HS-27A (cell line): Measurements from ENCODE around the gene DMRT1.
"Not testable (repeated sequence)": the region's sequence is repeated elsewhere in the genome, so short reads cannot be mapped to it uniquely, and the experiment has no call there.

Experiments used
- DNase-seq: peaks from one replicate; pipeline ENCODE4 v3.0.0-alpha.2; 2012; ENCODE audit warnings: low read depth, missing footprints

Gene DMRT1

DNA sequence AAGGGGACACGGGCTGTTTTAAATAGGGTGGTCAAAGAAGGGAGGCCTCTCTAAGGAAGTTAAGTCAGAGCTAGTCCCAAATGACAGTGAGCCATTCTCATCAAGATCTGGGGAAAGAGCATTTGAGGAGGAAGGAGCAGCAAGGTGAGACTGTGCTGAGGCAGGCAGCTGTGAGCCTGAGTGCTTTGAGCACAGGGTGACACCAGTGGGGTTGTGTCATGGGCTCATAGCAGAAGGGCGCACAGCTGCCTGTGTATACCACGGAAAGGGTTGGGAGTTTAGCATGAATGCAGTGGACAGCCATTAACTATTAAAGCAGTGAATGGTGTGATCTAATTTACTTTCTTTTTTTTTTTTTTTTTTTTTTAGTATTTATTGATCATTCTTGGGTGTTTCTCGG lies 19.2 kb downstream of the DMRT1 start:
- DNase-seq = no peak

- DNase-seq = not testable (repeated sequence)
Observed at GRCh38 chr9:861525-861924, 20.0 kb downstream of the DMRT1 start.

GRCh38 chr9:875119-875962 lies 33.8 kb downstream of the DMRT1 start:
- DNase-seq = no peak

DNA sequence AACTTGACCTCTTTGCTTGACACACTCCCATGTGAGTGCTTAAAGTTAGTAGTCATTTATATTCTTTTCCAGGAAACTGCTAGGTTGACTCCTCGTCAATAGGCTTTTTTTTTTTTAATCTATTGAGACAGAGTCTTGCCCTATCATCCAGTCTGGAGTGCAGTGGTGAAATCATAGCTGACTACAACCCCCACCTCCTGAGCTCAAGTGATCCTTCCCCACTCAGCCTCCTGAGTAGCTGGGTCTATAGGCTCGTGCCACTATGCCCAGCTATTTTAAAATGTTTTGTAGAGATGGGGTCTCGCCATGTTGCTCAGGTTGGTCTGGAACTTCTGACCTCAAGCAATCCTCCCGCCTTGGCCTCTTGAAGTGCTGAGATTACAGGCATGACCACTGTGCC lies 34.9 kb downstream of the DMRT1 start:
- no peak for DNase-seq

DNA sequence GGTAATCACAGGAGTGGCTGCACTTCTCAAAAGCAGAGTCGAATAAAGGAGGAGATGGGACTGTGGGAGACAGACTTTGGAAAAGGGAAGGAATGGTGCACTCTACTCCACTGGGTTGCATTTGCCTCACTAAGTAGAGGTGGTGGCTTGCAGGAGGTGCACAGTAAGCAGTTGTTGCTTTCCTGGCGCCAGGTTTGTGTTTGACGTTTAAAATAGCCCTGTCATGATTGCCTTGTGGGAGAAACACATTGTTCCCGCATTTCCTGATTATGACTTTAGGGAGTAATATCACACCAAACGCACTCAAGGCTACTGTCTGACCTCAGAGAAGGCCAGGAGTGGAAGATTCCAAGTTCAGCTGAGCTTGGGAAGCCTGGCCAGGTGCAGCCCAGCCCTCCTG lies 36.7 kb downstream of the DMRT1 start:
- no peak for DNase-seq

DNA sequence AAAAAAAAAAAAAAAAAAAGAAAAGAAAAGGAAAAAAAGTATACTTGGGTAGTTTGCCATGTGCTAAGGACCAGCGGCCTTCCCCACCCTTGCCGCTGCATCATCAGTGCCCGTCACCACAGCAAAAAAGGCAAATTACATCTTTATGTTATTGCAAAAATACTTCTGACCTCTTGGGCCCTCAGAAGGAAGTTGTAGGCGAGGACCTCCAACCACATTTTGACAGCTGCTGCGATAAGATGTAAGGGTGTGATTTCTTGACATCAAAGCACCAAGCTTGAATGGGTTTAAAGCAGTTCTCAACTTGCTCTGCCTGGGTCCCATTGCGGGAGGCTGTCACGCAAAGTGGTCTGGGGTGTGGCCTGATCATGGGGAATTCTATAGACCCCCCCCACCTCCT lies 39.2 kb downstream of the DMRT1 start:
- DNase-seq = no peak

DNA sequence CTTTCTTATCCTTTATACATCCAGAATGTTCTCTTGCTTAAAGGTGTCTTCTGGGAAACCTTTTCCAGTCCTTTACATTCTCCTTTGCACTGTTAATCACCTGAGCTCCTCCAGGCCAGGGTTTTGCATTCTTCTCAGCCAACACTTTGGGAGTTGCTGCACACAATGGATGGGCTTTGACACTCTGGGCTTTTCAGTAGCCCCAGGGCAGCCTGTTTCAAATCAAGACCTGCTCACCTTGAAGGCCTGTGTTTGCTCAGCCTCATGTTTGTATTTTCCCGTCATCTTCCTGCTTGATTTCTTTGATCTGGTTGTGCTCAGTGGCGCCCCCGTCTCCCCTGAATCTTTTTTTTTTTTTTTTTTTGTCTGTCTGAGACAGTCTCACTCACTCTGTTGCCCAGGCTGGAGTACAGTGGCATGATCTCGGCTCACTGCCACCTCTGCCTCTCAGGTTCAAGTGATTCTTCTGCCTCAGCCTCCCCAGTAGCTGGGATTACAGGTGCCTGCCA lies 41.0 kb downstream of the DMRT1 start:
- DNase-seq = no peak

DNA sequence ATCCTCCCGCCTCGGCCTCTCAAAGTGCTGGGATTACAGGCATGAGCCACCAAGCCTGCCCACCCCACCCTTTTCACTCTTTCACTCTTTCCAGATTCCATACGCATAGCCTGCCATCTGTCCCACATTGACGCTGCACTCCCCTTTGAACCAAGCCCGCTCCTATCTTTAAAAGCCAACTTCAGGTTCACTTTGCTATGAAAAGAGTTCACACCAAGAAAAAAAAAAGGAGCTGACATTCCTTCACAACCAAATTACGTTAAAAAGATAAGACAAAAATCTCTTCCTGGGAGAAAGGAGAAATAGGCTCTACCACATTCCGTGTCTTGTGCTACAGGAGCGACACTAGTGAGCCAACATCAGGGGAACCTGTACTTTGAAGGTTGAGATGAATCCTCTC lies 41.5 kb downstream of the DMRT1 start:
- no peak for DNase-seq

DNA sequence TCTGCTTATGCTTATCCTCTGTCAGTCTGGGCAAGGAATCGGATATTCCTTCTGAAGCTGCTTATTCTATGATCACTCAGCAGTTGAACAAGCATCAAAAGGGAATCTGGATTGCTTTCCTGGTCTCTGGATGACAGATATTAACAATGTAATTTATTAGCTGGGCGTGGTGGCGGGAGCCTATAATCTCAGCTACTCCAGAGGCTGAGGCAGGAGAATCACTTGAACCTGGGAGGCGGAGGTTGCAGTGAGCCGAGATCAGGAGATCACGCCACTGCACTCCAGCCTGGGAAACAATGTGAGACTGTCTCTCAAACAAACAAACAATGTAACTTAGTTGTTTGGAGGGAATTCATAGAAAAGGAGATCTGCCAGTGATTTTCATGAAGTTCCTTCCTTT lies 45.4 kb downstream of the DMRT1 start:
- DNase-seq = no peak

DNA sequence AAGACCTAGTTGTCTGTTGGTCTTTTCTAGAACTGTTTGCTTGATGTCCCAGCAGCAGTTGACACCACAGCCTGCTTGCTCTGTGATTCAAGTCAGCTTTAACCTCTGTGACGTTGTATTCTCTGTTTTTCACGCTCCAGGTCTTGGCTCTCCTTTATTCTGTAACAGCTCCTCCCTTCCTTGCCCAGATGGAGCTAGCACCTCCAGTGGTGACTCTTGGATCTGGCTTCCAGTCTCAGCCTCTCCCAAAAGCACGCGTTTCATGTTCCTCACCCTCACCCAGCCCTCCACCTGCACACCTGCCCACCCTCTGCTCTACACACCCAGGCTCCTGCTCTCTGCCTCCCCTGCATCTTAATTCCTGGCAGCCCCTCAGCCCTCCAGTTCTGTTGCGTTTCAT lies 50.6 kb downstream of the DMRT1 start:
- DNase-seq = no peak

GRCh38 chr9:893115-893514 lies 51.6 kb downstream of the DMRT1 start:
- no peak for DNase-seq

DNA sequence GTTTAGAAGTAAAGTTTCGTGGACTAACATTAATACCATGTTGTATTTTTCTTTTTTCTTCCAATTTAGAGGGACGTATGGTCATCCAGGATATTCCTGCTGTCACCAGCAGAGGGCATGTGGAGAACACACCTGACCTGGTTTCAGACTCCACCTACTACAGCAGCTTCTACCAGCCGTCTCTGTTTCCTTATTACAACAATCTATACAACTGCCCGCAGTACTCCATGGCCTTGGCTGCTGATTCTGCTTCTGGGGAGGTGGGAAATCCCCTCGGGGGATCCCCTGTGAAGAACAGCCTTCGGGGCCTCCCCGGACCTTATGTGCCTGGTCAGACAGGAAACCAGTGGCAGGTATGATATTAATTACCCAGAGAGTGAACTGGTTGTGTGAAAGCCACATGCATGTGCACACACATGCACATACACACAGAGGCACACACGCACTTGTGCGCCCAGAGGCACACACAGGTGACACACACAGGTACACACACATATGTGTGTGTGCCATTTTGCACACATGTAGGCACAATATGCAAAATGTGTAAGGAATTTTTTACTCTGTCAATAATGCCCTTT lies 52.4 kb downstream of the DMRT1 start:
- DNase-seq = no peak

GRCh38 chr9:899440-900184 lies 58.1 kb downstream of the DMRT1 start:
- DNase-seq = no peak

GRCh38 chr9:903886-904285 lies 62.4 kb downstream of the DMRT1 start:
- DNase-seq = no peak

- DNase-seq = no peak
Observed at GRCh38 chr9:905906-906305, 64.4 kb downstream of the DMRT1 start.

DNA sequence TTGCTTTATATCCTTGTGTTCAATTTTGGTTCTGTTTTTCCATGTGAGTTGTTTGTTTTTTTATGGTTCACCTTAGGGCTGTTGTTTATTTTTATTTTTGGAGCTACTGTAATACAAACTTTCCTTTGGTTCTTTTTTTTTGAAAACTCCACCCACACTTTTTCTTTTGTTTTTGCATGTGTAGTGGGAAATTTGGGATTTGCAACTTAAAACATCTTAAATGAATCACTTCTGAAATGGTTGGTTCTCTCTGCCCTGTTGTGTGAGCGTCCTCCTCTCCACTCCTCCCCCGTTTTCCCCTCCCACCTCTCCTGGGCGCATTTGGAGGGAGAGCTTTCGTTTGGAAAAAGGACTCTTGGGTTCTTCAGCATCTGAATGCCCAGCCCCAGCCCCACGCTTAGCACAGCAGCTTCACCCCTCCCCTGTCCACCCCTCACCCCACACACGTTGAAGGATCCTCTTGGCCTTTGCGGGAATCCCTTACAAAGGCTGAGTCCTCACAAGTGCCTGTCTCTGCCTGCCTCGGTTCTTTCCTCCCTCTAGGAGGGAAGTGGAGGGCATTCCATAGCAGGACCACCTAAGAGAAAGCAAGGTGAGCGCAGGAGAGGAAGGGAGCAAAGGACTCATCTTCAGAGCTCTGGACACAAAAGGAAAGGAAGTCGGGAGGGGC lies 67.2 kb downstream of the DMRT1 start:
- DNase-seq = no peak

DNA sequence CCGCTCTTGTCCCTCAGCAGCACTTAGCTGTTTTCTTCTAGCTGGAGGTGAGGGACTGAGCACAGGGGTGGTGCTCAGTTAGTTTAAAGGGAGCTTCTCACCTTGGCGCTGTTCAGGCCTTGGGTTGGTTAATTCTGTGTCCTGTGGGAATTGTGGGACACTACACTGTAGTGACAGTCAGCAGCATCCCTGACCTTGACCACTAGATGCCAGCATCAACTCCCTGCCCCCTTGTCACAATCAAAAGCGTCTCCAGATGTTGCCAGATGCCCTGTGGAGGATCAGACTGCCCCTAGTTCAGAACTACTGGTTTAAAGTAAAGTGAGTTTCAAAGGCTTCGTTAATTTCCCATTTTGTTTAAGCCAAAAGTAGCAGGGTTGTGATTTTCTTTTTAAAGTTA lies 69.5 kb downstream of the DMRT1 start:
- DNase-seq = no peak

DNA sequence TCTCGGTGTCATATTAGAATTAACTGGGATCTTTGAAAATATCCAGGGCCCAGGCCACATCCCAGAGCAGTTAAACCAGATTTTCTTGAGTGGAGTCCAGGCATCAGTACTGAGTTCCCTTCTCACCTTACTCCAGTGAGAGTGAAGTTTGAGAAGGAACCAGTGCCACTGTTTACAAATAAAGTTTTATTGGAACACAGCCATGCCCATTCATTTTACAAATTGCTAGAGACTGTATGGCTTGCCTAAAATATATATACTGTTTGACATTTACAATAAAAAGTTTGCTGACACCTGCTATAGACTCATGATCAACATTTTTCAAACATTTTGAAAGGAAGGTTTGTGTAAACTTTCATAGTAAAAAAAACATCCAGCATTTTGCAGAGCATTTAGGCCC lies 71.3 kb downstream of the DMRT1 start:
- DNase-seq = no peak

GRCh38 chr9:913526-913925 lies 72.0 kb downstream of the DMRT1 start:
- not testable (repeated sequence) for DNase-seq

- DNase-seq = no peak
Observed at GRCh38 chr9:917730-918129, 76.2 kb downstream of the DMRT1 start.

DNA sequence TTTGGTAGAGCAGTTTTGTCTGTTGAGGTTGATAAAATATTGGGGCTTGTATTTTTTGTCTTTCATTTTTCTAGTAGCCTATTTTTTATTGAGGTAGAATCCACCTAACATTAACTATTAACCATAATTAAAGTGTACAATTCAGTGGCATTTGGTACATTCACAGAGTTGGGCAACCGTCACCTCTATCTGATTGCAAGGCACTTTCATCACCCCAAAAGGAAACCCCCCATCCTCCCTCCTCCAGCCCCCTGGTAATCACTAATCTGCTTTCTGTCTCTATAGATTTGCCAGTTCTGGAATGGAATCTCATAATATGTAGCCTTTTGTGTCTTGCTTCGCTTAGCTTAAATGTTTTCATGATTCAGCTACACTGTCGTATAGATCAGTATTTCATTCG lies 79.4 kb downstream of the DMRT1 start:
- DNase-seq = no peak

DNA sequence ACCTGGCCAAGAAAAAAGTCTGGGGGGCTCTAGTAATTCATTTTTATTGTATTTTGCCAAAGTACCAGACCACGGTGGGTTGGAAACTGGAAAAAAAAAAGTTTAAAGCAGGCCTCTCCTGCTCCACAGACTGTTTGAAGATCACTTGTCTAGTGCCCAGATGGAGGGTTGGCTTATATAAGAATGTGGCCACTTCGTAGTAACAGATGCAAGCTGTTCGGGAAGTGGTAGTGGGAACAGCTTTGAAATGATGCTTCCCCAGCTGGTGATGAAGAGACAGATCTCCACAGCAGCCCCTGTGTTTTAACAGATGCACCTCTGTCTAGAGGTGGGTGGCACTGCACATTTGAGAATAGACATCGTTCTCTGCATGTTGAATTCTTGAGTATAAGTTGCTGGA lies 80.7 kb downstream of the DMRT1 start:
- DNase-seq = no peak
